Large intestine (tissue), 3 donors: ENCODE results near the gene NSUN6. TPM values are rescaled to one million over a fixed set of nuclear protein-coding genes. Genes with fewer than 3 reads are reported as not detected.
A peak's percentile ranks its signal among the peaks of the same experiment; 100 is the strongest.
"Not testable (repeated sequence)": the region's sequence is repeated elsewhere in the genome, so short reads cannot be mapped to it uniquely, and the experiment has no call there.

Experiments
- DNase-seq, 2 donors: peaks; one replicate each; pipeline versions ENCODE4 v3.0.0 to v3.0.0-alpha.2; 2013
- H3K27ac ChIP-seq: one replicate; pipeline ENCODE4 v1.5.1; 2013; ENCODE audit warnings: low read length
- H3K27me3 ChIP-seq: 2 replicates; pipeline ENCODE4 v1.6.1; 2013; ENCODE audit warnings: low read length; ENCODE audit not compliant: control insufficient read depth, insufficient read depth
- H3K36me3 ChIP-seq: 2 replicates; pipeline ENCODE4 v1.6.1; 2013; ENCODE audit warnings: low read length; ENCODE audit not compliant: control insufficient read depth, insufficient read depth
- H3K4me1 ChIP-seq: one replicate; pipeline ENCODE4 v1.6.1; 2013; ENCODE audit warnings: low read length; ENCODE audit not compliant: control insufficient read depth, insufficient read depth
- H3K4me3 ChIP-seq: one replicate; pipeline ENCODE4 v1.5.1; 2013; ENCODE audit warnings: low read length
- H3K9me3 ChIP-seq: one replicate; pipeline ENCODE4 v1.6.1; 2013; ENCODE audit warnings: mild to moderate bottlenecking, low read depth, low read length, moderate library complexity; ENCODE audit not compliant: control insufficient read depth
- WGBS: methylation state at CpG from one replicate; pipeline ENCODE4 v1.1.5; 2013; ENCODE audit warnings: low lambda C conversion rate; ENCODE audit not compliant: insufficient coverage; 5-methylcytosine and 5-hydroxymethylcytosine counted together
- polyA plus RNA-seq: library from polyadenylated mRNA; unstranded; fragments of 120-200 nt; gene quantifications from one replicate; pipeline ENCODE4 v1.2.1, GENCODE V29; 2013

Gene NSUN6
- polyA plus RNA-seq, 1 donor: 30.8 TPM

DNA sequence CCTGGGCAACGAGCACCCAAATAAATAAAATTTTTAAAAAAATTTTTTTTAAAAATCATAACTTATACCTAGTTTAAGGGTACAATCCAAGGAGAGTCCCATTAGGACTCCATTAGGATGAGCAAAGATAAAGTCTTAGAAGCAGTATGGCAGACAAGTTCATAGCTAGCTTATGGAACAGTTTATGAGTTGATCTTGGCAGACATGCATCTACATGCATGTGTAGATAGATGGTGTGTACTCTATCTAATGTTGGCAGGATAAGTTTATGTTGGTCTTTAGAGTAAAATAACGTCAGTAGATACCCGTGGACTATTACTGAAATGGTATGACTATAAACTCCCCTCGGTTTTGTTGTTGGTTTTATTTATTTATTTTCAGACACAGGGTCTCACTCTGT is 40.2 kb downstream of the NSUN6 start:
- no peak for DNase-seq
- Histone ChIP-seq H3K9me3 (no peaks in the 10 kb centered on the region), H3K4me3 (no peak overlapping the region), H3K27ac (peak overlapping the region; percentile 53), H3K4me1 (peaks cover 4% of the 10 kb centered on the region), H3K27me3 (no peaks in the 10 kb centered on the region), H3K36me3 (peaks cover 15% of the 10 kb centered on the region)
- WGBS: no CpG with 5 or more reads among the region's 4 CpGs

DNA sequence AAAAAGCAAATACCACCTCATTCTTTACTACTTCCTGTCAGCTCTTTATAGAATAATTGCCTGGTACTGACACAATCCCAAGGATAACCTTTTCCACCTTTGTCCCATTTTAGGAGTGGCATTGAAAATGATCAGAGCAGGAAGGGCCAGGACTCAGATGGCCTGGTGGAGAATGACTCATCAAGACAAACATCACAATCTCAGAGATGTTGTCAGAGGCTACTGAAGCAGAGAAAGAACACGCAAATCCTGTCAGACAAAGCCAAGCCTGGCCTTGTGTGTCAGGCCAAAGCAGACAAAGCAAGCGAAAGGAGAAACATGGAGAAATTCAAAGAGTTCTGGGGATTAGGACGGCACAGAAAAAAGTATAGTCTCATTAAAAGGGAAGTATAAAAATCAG is 40.9 kb downstream of the NSUN6 start:
- 40% methylated on average over 1 of the region's 3 CpGs for WGBS
- Histone ChIP-seq H3K4me3 (no peak overlapping the region), H3K9me3 (no peaks in the 10 kb centered on the region), H3K27ac (peak overlapping the region; percentile 53), H3K27me3 (no peaks in the 10 kb centered on the region), H3K4me1 (peaks cover 4% of the 10 kb centered on the region), H3K36me3 (peaks cover 16% of the 10 kb centered on the region)
- peak; percentile 74 to 87 for DNase-seq

DNA sequence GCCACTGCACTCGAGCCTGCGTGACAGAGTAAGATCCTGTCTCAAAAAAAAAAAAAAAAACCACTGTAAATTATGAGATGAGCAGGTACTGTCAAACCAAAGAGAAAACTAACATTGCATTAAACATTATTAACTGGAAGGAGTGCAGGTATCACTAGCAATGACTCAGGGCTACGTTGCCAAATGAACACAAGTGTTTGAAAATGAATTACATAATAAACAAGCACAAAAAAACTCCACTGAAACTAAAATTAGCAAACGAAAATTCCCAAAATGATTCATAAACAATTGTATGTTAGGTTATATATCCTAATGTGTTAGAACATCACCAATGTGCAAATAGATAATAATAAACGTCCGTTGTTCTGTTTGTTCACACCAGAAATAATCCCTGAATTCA is 42.8 kb downstream of the NSUN6 start:
- peaks cover 16% of the 10 kb centered on the region for H3K36me3 ChIP-seq
- no peaks in the 10 kb centered on the region for H3K9me3 ChIP-seq
- H3K27me3 ChIP-seq: no peaks in the 10 kb centered on the region
- H3K27ac ChIP-seq: no peak overlapping the region
- peaks cover 4% of the 10 kb centered on the region for H3K4me1 ChIP-seq
- no peak overlapping the region for H3K4me3 ChIP-seq
- no peak for DNase-seq
- WGBS: no CpG with 5 or more reads among the region's 6 CpGs

DNA sequence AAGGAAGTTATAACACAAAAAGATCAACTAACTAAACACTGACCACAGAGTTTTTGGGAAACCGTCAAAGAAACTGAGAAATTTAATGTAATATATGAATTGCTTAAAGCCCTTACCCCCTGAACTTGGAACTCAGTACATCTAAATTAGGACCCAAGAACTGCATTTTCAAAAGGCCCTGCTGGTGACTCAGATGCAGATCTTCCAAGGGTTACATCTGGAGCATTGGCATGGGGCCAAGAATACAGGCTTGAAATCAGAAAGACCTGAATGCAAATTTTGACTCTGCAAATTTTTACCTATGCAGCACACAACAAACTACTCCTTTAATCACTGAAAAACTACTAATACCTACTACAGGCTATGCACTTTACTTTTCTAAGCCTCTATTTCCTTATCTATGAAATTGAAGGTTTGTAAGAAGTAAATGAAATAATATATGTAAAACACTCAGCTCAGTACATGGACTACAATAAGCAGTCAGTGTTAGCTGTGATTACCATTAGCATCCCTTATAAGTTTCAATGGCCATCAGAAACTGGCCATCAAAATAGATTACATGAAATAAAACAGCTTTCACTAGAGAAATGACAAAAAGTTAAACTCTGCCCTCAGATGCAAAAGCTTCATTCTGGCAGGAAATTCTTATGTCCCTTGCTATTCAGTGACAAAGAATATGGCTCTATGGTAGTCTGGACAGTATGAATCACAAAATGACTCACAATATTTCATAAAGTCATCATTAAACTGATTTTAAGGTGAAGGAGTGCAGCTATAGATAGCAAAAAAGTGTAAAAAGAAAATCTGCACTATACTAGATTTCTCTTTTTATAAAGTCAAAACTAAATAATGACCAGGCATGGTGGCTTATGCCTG is 43.6 kb downstream of the NSUN6 start:
- DNase-seq: no peak
- peaks cover 12% of the 10 kb centered on the region for H3K36me3 ChIP-seq
- H3K4me1 ChIP-seq: peaks cover 4% of the 10 kb centered on the region
- no peaks in the 10 kb centered on the region for H3K27me3 ChIP-seq
- no peak overlapping the region for H3K4me3 ChIP-seq
- WGBS: no CpG with 5 or more reads among the region's 1 CpG
- no peak overlapping the region for H3K27ac ChIP-seq
- H3K9me3 ChIP-seq: no peaks in the 10 kb centered on the region

DNA sequence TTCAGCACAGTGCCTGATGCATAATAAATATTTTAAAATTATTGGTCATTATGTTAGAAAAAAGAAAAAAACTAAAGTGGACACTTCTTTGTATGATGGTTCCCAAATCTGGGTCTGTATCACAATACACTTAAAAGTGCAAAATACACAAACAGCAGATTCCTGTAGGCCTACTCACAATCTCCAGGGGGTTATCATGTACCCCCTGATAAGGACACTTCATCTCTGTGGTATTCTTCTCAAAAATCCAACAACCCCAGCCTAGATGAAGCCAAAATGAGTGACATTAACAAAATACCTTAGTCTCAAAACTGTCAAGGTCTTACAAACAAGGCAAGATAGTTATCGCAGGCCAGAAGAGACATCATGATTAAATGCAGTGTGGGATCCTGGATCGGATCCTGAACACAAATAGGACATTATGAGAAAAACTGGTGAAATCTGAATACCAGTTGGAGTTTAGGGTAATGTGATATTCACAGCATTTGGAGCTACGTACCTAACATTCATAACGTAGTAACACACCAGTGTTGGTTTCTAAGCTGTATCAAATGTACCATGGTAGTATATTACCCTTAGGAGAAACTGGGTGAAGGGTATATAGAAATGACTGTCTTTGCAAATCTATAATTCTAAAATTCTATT is 45.2 kb downstream of the NSUN6 start:
- H3K9me3 ChIP-seq: no peaks in the 10 kb centered on the region
- H3K27ac ChIP-seq: no peak overlapping the region
- WGBS: no CpG with 5 or more reads among the region's 4 CpGs

DNA sequence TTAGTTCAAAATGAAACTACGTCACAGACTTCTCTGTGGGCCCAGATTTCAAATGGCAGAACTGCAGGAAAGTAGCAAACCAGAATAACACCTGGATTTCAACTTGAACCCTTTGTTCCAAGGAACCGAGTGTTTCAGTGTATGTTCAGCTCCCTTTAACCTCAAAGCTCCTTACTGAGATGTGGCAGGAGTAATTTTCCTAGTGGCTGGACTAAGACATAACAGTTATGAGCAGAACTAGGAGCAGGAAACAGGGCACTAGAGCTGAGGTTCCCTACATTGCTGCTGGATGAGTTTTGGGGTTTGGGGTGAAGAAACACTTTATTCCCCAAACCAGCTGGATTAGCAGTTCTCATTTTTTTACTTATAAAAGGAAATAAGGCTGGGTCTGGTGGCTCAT is 50.1 kb downstream of the NSUN6 start:
- H3K36me3 ChIP-seq: peaks cover 2% of the 10 kb centered on the region
- DNase-seq: no peak
- H3K27ac ChIP-seq: no peak overlapping the region
- H3K27me3 ChIP-seq: no peaks in the 10 kb centered on the region
- no peaks in the 10 kb centered on the region for H3K9me3 ChIP-seq
- H3K4me3 ChIP-seq: no peak overlapping the region
- WGBS: no CpG with 5 or more reads among the region's 2 CpGs
- H3K4me1 ChIP-seq: no peaks in the 10 kb centered on the region

More for the DNA sequence above, 45.2 kb downstream of the NSUN6 start:
- H3K36me3 ChIP-seq: peaks cover 5% of the 10 kb centered on the region
- DNase-seq: no peak
- peaks cover 4% of the 10 kb centered on the region for H3K4me1 ChIP-seq
- H3K4me3 ChIP-seq: no peak overlapping the region
- H3K27me3 ChIP-seq: no peaks in the 10 kb centered on the region

DNA sequence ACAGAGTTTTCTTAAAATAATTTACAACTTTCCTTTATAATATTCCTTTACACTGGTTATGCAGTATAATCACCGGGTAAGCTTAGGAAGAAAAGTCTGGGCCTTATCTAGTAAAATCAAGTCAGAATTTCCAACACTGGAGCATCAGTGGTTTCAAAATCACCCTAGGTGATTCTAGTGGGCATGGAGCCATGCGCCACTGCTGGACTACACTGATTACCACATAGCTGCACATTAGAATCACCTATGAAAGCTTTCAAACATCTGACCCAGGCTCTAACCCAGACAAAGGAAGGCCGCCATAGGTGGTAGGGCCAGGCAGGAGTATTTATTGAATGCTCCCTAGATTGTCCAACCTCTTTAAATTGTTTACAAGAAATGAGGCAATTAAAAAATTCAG is 52.0 kb downstream of the NSUN6 start:
- Histone ChIP-seq H3K9me3 (no peaks in the 10 kb centered on the region), H3K27me3 (no peaks in the 10 kb centered on the region), H3K4me3 (no peak overlapping the region), H3K4me1 (no peaks in the 10 kb centered on the region), H3K36me3 (peaks cover 5% of the 10 kb centered on the region), H3K27ac (no peak overlapping the region)
- DNase-seq: no peak
- whole genome bisulfite sequencing: 100% methylated on average over 1 of the region's 3 CpGs

DNA sequence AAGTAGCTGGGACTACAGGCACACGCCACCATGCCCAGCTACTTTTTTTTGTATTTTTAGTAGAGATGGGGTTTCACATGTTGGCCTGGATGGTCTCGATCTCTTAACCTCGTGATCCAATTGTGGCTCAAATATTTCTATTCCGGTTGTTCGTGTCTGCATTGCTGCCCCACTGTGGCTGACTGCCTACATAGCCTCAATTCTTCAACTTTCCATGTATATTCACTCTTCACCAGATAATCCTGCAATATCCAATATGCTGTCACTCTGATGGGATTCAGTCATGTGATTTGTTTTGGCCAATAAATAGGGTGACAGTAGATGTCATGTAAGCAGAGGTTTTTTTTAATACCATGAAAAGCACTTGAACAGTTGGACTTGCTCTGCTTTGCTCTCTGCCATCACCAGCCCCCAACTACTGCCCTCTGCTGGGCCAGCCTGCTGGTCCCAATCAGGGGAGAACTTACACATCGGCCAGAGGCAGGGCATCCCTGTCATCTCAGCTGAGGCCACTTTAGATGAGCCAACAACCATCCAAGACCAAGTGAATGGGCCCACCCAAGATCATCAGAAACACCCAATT is 56.7 kb downstream of the NSUN6 start:
- Histone ChIP-seq H3K9me3 (no peaks in the 10 kb centered on the region), H3K36me3 (peaks cover 5% of the 10 kb centered on the region), H3K4me1 (no peaks in the 10 kb centered on the region), H3K4me3 (no peak overlapping the region), H3K27me3 (no peaks in the 10 kb centered on the region), H3K27ac (no peak overlapping the region)
- WGBS: no CpG with 5 or more reads among the region's 6 CpGs
- DNase-seq: peak in 1 of 2 donors; percentile 10

DNA sequence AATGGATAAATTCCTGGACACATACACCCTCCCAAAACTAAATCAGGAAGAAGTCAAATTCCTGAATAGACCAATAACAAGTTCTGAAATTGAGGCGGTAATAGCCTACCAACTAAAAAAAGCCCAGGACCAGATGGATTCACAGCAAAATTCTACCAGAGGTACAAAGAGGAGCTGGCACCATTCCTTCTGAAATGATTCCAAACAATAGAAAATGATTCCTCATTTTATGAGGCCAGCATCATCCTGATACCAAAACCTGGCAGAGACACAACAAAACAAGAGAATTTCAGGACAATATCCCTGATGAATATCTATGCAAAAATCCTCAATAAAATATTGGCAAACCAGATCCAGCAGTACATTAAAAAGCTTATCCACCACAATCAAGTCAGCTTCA is 60.2 kb downstream of the NSUN6 start:
- not testable (repeated sequence) for H3K9me3 ChIP-seq, H3K4me1 ChIP-seq, H3K4me3 ChIP-seq, DNase-seq, H3K27ac ChIP-seq, H3K27me3 ChIP-seq
- no CpG with 5 or more reads among the region's 1 CpG for WGBS
- peaks cover 19% of the 10 kb centered on the region for H3K36me3 ChIP-seq

DNA sequence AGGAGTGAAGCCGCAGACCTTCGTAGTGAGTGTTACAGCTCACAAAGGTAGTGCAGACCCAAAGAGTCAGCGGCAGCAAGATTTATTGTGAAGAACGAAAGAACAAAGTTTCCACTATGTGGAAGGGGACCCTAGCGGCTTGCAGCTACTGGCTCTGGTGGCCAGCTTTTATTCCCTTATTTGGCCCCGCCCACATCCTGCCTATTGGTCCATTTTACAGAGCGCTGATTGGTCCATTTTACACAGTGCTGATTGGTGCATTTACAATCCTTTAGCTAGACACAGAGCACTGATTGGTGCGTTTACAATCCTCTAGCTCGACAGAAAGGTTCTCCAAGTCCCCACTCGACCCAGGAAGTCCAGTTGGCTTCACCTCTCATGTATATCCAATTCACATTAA is 64.8 kb downstream of the NSUN6 start:
- not testable (repeated sequence) for DNase-seq
- WGBS: no CpG with 5 or more reads among the region's 10 CpGs

More for the DNA sequence above, 64.8 kb downstream of the NSUN6 start:
- not testable (repeated sequence) for H3K9me3 ChIP-seq, H3K4me3 ChIP-seq, H3K27ac ChIP-seq, H3K27me3 ChIP-seq, H3K4me1 ChIP-seq
- H3K36me3 ChIP-seq: peaks cover 21% of the 10 kb centered on the region
